ENCODE results near the gene LYRM7.

DNA sequence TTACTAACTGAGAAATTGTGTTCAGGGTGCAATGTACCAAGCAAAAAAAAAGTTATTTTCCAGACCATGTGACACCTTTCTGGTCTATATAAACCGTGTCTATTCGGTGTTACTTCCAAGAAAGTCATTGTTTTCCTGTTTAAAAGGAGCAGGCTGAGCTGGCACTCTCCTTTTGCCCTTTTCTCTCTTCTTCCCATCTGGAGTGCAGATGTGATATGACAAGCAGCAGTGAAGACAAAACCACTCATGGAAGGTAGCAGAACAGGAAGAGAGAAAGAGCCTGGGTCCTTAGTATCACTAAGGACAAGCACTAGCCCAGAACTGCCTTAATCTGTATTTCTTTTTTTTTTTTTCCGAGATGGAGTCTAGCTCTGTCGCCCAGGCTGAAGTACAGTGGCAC, 25.6 kb downstream of the LYRM7 start:
- TF ChIP-seq EZH2phosphoT487 (IDR thresholded peaks at IDR 0.05; ENCODE audit: borderline replicate concordance, low read depth, low read length) (no peak), CTCF (conservative IDR thresholded peaks at IDR 0.05; ENCODE audit: low read length) (no peak)
